Subcutaneous adipose tissue (tissue), 4 donors: ENCODE results near the gene LDB3. TPM values are rescaled to one million over a fixed set of nuclear protein-coding genes. Genes with fewer than 3 reads are reported as not detected.

ENCODE experiments used
- total RNA-seq, 4 donors: library from RNA; depleted of rRNA; stranded (reverse); fragments of >200 nt; gene quantifications; one replicate each; pipeline ENCODE4 v1.1.0, GENCODE V29; 2016
- TF ChIP-seq, protein P1 (sequence below): fragments of 450-650 bp; IDR thresholded peaks from one replicate; pipeline ENCODE4 v1.5.1; 2016; ENCODE audit warnings: low read depth, mild to moderate bottlenecking, control low read depth, antibody characterized with exemption, moderate library complexity

The LDB3 gene
- total RNA-seq, 4 donors from 2014 or later: 0.51 to 12.1 (median 2.2) TPM

GRCh38 chr10:86705905-86706304 lies 37.6 kb downstream of the LDB3 start:
- TF ChIP-seq, protein P1, sequence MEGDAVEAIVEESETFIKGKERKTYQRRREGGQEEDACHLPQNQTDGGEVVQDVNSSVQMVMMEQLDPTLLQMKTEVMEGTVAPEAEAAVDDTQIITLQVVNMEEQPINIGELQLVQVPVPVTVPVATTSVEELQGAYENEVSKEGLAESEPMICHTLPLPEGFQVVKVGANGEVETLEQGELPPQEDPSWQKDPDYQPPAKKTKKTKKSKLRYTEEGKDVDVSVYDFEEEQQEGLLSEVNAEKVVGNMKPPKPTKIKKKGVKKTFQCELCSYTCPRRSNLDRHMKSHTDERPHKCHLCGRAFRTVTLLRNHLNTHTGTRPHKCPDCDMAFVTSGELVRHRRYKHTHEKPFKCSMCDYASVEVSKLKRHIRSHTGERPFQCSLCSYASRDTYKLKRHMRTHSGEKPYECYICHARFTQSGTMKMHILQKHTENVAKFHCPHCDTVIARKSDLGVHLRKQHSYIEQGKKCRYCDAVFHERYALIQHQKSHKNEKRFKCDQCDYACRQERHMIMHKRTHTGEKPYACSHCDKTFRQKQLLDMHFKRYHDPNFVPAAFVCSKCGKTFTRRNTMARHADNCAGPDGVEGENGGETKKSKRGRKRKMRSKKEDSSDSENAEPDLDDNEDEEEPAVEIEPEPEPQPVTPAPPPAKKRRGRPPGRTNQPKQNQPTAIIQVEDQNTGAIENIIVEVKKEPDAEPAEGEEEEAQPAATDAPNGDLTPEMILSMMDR: no peak

- TF ChIP-seq, protein P1: no peak
Observed at GRCh38 chr10:86706401-86706841, 38.1 kb downstream of the LDB3 start.

DNA sequence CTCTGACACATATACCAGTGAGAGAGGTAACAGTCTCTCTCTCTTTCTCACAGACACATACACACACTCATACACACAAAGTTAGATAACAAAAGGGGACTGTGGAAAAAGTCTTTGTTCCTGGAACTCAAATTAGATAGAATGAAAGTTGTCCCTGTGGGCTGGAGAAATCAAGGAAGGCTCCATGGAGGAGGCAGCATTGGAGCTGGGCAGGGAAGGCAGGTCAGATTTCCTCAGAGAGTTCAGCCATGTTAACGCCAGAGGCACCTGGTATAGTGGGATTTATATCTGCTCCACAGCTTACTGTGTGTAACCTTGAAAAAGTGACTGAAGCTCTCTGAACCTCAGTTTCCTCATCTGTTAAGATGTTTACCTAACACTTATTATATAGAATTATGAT lies 38.7 kb downstream of the LDB3 start:
- TF ChIP-seq, protein P1: no peak

- TF ChIP-seq, protein P1: no peak
Observed at GRCh38 chr10:86707505-86707904, 39.2 kb downstream of the LDB3 start.

GRCh38 chr10:86708068-86708782 lies 39.9 kb downstream of the LDB3 start:
- TF ChIP-seq, protein P1: no peak

- TF ChIP-seq, protein P1: no peak
Observed at GRCh38 chr10:86708783-86709380, 40.6 kb downstream of the LDB3 start.

DNA sequence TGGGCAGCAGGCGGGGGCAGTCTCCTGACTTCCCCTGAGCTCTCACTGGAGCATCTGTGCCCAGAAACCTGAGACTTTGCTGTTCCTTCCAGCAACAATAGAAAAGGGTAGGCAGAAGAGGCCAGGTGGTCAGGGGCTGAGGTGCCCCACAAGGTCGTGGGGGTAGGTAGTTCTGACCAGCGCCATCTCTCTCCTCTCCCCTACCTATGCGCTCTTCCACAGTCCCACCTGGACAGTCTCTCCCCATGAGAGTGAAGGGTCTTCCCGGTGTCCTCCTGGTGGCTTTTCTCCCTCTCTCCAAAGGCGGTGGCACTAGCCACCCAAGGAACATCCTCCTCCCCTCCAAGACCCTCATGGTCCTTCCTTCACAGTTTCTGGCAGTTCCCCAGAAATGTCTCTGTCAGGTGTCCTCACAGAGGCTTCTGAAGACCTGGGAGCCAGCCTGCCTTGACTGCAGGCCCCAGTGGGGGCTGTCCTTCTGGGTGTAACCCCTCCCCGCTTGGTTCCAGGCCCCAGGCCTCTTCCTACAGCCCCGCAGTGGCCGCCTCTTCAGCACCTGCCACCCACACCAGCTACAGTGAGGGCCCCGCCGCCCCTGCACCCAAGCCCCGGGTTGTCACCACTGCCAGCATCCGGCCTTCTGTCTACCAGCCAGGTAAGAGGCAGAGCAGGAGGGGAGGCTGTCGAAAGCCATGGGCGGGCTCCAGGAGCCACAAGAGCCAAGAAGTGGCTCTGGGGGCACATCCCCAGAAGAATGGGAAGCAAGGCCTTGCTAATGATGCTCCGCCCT lies 41.3 kb downstream of the LDB3 start:
- TF ChIP-seq, protein P1: no peak
